NCI-H2029 (cell line): Measurements from ENCODE around the gene IFNG-AS1.

Experiments
- DNase-seq: peaks from one replicate; lab custom pipeline; 2025; lab: John Stamatoyannopoulos, UW

The IFNG-AS1 gene

DNA sequence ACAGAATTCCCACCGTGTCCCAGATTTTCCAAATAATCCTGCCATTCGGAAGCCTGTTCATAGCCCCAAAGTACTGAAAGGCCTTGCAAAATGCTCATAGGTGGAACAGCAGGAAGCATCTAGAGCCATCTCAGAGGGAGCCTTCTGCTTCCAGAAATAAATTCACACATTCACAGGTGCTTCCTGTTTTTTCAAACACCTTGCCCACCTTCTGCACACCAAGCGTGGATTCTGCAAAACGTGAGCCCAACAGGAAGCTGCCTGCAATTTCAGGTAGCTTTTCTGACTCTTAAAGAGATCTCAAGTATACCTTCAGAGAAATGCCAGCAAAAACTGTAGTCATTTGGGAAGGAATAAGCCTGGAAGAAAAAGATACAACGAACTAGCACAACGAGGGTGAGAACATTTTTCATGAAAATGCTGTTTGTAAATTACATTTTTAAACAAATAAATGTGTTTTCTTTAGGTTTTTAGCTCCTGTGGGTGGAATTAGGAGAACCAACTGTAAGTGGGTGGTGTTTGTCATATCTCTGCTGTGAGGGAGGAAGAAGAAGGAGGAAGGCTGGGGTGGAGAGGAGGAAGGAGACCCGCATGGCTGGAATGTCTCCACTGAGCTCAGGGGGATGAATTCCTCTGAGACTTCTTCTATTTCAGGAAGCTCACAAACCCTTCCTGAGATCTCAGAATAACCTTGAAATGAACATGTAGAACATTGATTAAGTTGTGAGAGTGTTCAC lies at the start of gene IFNG-AS1:
IFNG-AS1 (plus strand) TSS at position 264 of the 737 bp plus-strand sequence.
- no peak for DNase-seq

- no peak for DNase-seq
Observed at GRCh38 chr12:67939611-67940010, 49.6 kb upstream of the IFNG-AS1 start.

- DNase-seq = no peak
Observed at GRCh38 chr12:67940780-67941243, 48.4 kb upstream of the IFNG-AS1 start.

DNA sequence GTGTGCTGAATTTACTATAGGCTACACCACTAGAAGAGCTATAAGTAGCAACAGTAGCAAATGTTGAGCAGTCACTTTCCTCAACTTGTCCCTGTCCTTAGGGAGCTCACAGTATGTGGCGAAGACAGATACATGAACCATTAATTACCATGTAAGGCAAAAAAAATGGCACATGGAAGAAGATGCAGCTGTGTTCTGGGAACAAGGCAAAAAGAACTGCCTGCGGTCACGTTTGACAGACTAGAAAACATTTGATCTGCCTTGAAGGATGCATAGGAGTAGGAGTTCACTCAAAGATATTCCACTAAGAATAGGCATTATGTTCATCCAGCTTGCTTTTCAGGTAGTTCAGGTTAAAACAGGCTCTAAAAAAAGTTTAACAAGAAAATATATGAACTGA lies 46.5 kb upstream of the IFNG-AS1 start:
- DNase-seq = no peak

- DNase-seq = peak; percentile 73
Observed at GRCh38 chr12:67943141-67943892, 45.9 kb upstream of the IFNG-AS1 start.

GRCh38 chr12:67944093-67944492 lies 45.2 kb upstream of the IFNG-AS1 start:
- no peak for DNase-seq

GRCh38 chr12:67952787-67953186 lies 36.5 kb upstream of the IFNG-AS1 start:
- DNase-seq = no peak

- peak; percentile 3 for DNase-seq
Observed at GRCh38 chr12:67957383-67957782, 31.9 kb upstream of the IFNG-AS1 start.

GRCh38 chr12:67958187-67958586 lies 31.1 kb upstream of the IFNG-AS1 start:
- DNase-seq = no peak

DNA sequence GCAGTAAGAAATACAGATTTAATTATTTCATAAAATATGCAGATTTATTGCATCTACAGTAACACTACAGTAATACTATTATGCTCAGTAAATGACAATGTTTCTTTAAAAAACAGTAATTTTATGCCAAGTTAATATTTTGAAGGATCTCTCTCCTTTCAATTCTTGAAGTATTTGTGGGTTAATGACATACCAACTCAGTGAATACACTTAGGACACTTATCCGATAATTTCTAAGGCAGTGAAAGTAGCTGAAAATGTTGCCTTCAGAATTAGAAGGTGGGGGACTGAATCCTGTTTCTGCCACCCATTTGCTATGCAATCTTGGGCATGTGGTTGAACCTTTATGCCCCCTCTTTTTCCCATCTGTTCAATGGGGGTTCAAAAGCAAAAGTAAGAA lies 24.8 kb upstream of the IFNG-AS1 start:
- no peak for DNase-seq

DNA sequence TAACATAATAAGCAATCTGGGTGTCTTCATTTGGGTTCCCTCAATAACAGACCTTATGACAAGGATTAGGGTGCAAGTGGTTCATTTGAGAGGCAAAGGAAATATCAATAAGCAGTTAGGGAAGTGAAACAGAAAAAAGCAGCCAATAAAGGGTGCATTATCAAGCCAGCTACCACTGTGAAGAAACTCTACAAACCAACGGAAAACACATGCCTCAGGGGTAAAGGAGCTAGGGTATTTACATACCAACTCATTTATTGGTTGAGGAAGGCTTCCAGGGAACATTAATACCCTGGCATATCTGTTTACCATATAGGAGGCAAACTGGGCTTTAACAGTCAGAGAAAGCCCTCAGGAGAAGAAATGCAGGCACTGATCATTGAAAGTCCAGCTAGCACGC lies 22.7 kb upstream of the IFNG-AS1 start:
- no peak for DNase-seq

GRCh38 chr12:67968321-67968720 lies 20.9 kb upstream of the IFNG-AS1 start:
- DNase-seq = peak; percentile 11

DNA sequence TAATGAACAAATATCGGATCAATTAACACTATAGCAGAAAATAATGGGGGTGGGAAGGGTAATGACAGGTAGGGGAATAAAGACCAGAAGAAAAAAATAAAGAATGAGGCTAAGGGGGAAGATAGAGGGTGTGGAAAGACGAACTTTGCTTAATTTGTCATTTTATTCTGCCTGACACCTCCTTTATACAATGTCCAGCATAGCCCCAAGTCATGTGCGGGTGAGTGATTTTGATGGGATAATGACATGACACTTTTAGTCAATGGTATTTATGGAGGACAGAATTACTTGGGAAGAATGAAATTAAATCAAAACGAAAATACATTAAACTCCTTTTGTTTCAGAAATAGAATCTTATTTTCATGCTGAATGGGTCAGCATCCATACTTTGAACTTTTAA lies 20.5 kb upstream of the IFNG-AS1 start:
- no peak for DNase-seq

DNA sequence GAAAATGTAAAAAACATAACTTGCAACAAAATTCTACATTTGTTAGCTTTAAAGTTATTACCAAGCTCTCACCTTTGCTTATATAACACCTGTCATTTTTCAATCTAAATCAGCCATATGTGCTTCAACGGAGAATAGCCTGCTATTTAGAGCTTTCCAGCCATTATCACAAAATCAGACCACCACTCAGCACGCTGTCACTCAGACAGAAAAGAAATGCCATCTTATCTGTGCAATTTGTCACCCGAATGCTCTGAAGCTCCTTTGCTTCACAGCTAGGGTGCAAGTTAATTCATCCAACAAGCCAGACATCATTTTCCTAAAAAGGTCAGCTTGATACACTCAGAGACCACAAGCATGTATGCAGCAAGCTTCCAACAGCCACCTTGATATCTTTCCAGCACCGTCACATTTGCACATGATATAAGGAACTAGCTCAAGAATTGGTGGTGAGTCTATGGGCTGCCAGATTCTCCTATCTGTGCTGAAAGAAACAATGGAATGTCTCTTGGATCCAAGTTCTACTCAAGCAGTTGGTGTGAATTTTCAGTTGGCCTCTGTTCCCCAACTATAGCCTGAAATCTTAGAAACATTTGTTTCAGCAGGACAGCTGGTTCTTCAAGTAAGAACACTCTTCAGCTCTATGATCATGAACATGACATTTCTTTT lies 20.0 kb upstream of the IFNG-AS1 start:
- no peak for DNase-seq

DNA sequence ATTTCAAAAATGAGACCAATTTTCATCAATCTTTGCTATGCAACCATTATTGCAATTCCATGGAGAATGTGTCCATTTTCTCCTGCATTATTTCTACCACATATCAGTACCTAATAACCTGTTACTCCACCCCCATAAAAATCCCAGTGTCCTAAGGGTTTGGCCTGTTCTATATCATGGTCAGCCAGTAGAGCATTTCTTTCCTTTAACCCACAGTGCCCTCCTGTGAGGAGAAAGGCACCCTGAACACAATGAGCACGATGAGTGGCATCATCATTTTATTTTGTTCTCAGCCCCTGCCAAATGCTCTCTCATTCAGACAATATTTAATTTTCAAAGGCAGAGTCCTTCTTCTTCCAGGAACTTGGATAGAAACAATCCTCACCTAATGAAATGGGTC lies 11.6 kb upstream of the IFNG-AS1 start:
- DNase-seq = no peak

DNA sequence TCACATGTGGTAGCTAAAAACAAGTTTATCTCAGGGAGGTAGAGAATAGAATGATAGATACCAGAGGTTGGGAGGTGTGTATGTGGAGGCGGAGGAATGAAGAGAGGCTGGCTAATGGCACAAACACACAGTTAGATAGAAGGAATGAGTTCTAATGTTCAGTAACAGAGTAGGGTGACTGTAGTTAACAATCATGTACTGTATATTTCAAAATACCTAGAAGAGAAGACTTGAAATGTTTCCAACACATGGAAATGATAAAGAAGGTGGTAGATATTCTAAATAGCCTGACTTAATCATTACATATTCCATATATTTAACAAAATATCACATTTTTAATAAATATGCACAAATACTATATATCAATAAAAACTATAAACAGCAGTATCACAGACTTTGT lies 8.9 kb upstream of the IFNG-AS1 start:
- no peak for DNase-seq

DNA sequence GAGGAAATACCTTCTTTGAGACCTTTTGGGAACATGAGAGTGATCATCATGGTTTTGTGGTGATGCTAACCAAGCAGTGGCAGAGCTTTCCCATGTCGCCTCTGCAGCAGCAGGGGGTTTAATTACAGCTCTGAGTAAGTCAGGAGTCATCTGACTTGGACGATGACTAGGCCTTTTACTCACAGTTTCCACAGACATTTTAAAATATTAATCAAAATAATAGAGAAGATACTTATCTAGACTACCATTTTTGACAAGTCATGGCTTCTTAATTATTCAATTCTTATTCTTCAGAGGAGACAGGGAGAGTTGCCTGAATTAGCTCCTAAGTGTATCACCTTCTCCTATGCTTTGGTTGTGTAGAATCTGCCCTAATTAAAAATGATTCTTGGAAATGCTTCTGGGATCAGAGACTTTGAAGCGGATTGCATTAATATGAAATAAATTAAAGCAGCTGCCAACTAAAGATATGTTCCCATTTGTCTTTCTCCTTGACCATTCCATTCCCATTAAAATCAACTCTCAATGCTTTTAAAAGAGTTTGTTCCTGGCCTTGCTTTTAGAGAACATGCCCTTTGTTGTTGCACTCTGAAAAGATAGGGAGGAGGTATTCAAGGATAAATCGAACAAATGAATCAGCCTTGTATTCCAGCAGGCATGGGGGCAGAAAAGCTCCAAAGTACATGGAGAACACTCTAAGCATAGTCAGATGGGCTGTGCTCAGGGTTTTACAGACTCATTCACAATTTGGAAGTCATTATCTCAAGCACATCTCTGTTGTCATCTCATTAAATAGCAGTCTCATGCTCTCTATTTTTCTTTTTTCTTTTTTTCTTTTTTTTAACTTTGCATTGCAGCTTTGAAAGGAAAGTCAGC lies 7.7 kb upstream of the IFNG-AS1 start:
- no peak for DNase-seq

GRCh38 chr12:67982164-67982563 lies 7.1 kb upstream of the IFNG-AS1 start:
- DNase-seq = no peak

DNA sequence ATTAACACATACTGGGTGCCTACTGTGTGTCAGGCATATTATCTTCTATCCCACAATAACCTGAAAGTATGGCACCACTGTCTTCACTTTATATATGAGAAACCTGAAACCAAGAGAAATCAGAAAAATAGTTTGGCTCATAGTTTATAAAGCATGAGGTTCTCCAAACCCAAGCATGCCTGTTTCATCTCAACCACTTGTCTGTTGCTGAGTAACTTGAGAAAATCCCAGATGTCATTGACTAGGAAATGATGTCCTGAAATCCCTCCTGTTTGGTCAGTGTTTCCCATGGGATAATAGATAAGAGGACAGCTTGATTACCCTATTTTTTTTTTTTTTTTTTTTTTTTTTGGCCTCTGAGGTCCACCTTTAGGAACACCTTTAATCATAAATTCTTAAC lies 2.6 kb upstream of the IFNG-AS1 start:
- DNase-seq = no peak

GRCh38 chr12:67988601-67989021 lies 636 bp upstream of the IFNG-AS1 start:
- DNase-seq = no peak

- no peak for DNase-seq
Observed at GRCh38 chr12:67991158-67991557, 1.9 kb downstream of the IFNG-AS1 start.

DNA sequence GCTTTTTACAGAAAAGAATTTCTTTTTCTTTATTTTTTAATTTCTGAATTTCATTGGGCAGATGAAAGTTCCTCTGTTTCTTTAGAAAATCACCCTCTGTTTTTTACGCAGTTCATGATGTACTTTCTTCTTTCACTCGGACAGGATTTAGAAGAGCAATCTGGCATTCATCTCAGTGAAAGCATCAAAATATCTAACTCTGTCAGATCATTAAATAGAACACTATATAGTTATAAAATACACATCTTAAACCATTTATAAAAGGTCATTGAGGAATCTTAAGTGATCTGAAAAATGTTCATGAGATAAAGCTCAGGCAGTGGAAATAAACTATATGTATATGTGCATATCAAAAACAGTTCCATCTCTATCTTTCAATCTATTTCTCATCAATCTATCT lies 3.9 kb downstream of the IFNG-AS1 start:
- DNase-seq = no peak
